NCI-H2081 (cell line): ENCODE data around the gene ENAH.
A peak's percentile ranks its signal among the peaks of the same experiment; 100 is the strongest.
"Not testable (repeated sequence)": the region's sequence is repeated elsewhere in the genome, so short reads cannot be mapped to it uniquely, and the experiment has no call there.

ENCODE experiments used
- DNase-seq, 2 experiments: peaks; one replicate each; lab custom pipeline; 2025; lab: John Stamatoyannopoulos, UW

ENAH gene

GRCh38 chr1:225644666-225645065, 8.3 kb downstream of the ENAH start:
- DNase-seq: no peak

DNA sequence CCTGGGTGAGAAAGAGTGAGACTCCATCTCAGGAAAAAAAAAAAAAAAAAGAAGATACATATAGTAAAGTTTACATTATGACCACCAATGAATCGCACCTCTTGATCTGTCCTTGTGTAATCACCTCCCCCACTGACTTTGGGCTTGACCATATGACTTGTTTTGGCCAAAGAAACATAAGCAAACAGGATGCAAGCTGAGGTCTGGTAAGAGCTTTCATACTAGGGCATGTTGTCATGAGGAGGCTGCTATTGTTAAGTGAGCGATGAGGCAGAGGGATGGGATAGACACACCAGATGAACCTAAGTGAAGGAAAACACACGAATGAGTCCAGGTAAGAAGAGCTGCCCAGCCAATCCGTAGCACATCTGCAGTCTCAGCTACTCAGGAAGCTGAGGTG, 10.7 kb downstream of the ENAH start:
- no peak for DNase-seq

GRCh38 chr1:225638853-225639252, 14.1 kb downstream of the ENAH start:
- DNase-seq: no peak

GRCh38 chr1:225637651-225638199, 15.2 kb downstream of the ENAH start:
- no peak for DNase-seq

DNA sequence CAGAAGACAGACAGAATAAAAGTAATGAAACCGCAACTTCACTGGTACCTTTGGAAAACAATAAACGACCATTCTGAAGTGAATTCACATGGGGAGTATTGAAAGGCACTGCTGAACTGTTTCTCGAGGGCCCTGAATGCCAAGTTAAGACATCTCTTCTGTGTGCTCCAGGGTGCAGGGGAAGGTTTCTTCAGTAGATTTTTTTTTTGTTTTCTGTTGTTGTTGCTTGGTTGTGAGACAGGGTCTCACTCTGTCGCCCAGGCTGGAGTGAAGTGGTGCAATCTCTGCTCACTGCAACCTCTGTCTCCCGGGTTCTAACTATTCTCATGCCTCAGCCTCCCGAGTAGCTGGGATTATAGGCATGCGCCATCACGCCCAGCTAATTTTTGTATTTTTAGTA, 15.9 kb downstream of the ENAH start:
- DNase-seq: not testable (repeated sequence)

GRCh38 chr1:225635649-225636048, 17.3 kb downstream of the ENAH start:
- no peak for DNase-seq

DNA sequence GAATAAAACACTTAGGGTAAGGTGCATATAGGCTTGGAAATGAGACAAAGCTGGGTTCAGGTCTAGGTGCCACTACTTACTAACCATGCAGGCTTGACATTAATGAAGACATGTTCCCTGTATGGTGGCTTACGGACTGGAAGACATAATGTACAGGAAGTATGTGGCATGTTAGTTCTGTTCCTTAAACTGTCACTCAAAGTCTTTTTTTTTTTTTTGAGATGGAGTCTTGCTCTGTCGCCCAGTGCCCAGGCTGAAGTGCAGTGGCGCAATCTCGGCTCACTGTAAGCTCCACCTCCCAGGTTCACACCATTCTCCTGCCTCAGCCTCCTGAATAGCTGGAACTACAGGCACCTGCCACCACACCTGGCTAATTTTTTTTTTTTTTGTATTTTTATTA, 20.1 kb downstream of the ENAH start:
- DNase-seq: not testable (repeated sequence)

DNA sequence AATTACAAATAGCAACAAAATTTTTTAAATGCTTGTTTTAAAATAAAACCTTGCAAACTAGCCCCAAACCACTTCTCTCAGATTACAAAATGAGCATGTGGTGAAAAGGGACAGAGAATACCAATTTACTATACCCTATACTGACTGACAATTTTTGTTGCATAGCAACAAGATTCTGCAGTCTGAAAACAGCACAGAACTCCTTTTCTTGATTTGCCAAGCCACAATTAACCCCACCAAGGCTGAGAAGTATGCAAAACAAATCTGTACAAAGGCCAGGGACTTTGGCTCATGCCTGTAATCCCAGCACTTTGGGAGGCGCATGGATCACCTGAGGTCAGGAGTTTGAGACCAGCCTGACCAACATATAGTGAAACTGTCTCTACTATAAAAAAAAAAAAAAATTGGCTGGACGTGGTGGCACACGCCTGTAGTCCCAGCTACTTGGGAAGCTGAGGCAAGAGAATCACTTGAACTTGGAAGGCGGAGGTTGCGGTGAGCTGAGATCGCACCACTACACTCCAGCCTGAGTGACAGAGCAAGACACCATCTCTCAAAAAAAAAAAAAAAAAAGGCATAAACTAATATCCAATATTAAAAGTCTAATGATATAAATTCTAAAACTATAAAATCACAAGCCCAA, 21.8 kb downstream of the ENAH start:
- DNase-seq: no peak

GRCh38 chr1:225629483-225629882, 23.4 kb downstream of the ENAH start:
- no peak for DNase-seq

DNA sequence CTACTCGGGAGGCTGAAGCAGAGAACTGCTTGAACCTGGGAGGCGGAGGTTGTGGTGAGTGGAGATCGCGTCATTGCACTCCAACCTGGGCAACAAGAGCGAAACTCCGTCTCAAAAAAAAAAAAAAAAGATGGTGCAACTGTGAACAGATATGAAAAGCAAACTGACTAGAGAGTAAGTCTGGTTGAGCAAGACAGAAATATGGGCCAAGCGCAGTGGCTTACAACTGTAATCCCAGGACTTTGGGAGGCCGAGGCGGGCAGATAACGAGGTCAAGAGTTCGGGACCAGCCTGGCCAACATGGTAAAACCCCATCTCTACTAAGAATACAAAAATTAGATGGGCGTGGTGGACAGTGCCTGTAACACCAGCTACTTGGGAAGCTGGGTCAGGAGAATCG, 24.1 kb downstream of the ENAH start:
- DNase-seq: not testable (repeated sequence)

GRCh38 chr1:225627304-225627947, 25.5 kb downstream of the ENAH start:
- no peak for DNase-seq

DNA sequence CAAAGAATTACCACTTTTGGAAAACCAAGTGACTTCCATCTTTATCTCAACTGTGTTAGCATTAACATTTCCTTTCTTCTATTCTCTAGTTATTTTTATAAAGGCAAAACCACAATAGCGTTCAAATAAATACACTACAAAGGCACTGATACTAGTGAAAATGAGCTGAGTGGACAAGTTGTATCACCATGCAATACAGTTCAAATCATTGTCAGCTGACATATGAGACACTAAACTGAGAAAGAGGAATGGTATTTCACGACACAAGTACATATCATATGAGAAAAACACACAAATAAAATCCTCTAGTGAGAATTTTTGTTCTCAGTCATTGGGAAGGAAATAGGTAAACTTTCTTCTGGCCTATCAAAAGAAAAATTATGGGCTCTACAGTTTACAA, 26.2 kb downstream of the ENAH start:
- no peak for DNase-seq

DNA sequence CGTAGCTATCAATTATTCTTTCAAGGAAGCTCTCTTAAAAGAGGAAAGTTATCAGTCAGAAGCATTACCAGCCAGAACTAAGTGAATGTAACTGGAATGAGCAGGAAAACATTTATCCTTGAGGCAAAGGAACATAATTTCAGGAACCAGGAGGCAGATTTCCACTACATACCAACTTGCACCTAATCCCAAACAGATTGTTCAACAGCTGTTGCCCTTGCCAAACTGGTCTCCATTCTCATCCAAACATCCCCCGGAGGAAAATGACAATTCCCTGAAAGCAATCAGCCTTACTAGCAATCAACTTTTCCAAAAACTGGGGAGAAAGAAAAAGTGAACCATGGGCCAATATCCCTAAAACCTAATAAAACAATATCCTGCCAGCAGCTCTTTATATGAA, 35.0 kb downstream of the ENAH start:
- no peak for DNase-seq

DNA sequence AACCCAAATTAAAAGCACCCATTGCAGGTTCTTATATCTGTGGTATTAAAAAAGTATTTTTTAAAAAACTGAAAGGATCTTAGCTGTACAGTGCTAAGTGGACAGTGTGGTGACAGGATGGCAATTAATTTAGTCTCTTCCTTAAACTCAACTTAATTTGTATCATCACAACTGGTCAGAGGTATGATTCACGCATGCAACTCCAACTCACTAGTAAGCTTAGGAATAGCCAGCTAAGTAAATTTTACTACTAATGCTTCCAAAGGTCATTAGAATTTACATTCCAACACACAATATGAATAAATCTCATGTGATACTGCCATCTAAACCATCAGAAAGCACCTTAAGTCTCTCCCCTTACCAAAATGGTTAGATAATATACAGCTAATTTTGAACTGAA, 35.4 kb downstream of the ENAH start:
- DNase-seq: no peak

DNA sequence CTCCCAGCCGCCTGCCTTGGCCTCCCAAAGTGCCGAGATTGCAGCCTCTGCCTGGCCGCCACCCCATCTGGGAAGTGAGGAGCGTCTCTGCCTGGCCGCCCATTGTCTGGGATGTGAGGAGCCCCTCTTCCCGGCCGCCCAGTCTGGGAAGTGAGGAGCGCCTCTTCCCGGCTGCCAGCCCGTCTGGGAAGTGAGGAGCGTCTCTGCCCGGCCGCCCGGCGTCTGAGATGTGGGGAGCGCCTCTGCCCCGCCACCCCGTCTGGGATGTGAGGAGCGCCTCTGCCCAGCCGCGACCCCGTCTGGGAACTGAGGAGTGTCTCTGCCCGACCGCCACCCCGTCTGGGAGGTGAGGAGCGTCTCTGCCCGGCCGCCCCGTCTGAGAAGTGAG, 37.5 kb downstream of the ENAH start:
- not testable (repeated sequence) for DNase-seq

DNA sequence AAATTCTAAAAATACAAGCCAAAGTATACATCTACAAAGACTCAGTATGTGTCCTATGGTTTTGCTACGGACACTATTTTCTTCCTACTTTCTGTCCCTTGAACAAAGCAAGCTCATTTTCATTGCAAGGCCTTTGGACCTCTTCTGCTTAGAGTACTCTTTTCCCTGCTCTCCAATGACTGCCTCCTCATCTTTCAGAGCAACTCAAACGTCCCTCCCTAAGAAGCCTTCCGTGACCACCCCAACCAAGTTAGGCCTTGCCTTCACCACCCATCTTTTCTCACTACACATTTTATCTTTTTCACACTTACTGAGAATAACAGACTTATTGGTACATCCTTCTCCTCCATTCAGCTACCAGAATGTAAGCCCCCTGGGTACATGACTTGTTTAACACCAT, 39.9 kb downstream of the ENAH start:
- DNase-seq: no peak

GRCh38 chr1:225612287-225612686, 40.6 kb downstream of the ENAH start:
- DNase-seq: no peak

- no peak for DNase-seq
Observed at GRCh38 chr1:225611537-225612223, 41.2 kb downstream of the ENAH start.

GRCh38 chr1:225610539-225610938, 42.4 kb downstream of the ENAH start:
- DNase-seq: no peak

GRCh38 chr1:225608014-225608796, 44.7 kb downstream of the ENAH start:
- DNase-seq: no peak

GRCh38 chr1:225607355-225607754, 45.6 kb downstream of the ENAH start:
- peak; percentile 7 to 44 for DNase-seq
